HUDEP-2 (cell line): Measurements from ENCODE around the gene IDE.
"Not testable (repeated sequence)": the region's sequence is repeated elsewhere in the genome, so short reads cannot be mapped to it uniquely, and the experiment has no call there.

Experiments
- DNase-seq, 76 experiments: peaks; one replicate each; lab custom pipeline; 2025; ENCODE audit not compliant: unreplicated experiment in 76 of 76; lab: John Stamatoyannopoulos, UW

IDE gene

GRCh38 chr10:92573798-92574547 is at the start of gene IDE:
IDE (minus strand) TSS chr10:92574093; CDS start chr10:92574019, 74 bp downstream.
- DNase-seq: peak in 74 of 76 experiments; percentile 18 to 87 (median 71)

GRCh38 chr10:92619368-92619767 is 45.5 kb upstream of the IDE start:
- DNase-seq: no peak

GRCh38 chr10:92615515-92615914 is 41.6 kb upstream of the IDE start:
- no peak for DNase-seq

GRCh38 chr10:92604841-92605240 is 30.9 kb upstream of the IDE start:
- peak in 1 of 76 experiments; percentile 4 for DNase-seq

- DNase-seq: no peak
Measured at GRCh38 chr10:92598321-92598720, 24.4 kb upstream of the IDE start.

- no peak for DNase-seq
Measured at GRCh38 chr10:92595505-92595904, 21.6 kb upstream of the IDE start.

- peak in 4 of 76 experiments; percentile 7 to 22 (median 12) for DNase-seq
Measured at GRCh38 chr10:92593619-92594588, 20.0 kb upstream of the IDE start.

GRCh38 chr10:92592761-92593618 is 19.1 kb upstream of the IDE start, which contains the start of gene KIF11:
KIF11 (plus strand) TSS chr10:92593130; CDS start chr10:92593376, 246 bp downstream.
- DNase-seq: peak; percentile 9 to 97 (median 94)

- DNase-seq: peak in 74 of 76 experiments; percentile 25 to 87 (median 79)
Measured at GRCh38 chr10:92591550-92592022, 17.7 kb upstream of the IDE start.

- peak in 65 of 76 experiments; percentile 7 to 71 (median 44) for DNase-seq
Measured at GRCh38 chr10:92590623-92591549, 17.0 kb upstream of the IDE start.

- DNase-seq: not testable (repeated sequence)
Measured at GRCh38 chr10:92582347-92582746, 8.5 kb upstream of the IDE start.

GRCh38 chr10:92575961-92576360 is 2.1 kb upstream of the IDE start:
- DNase-seq: no peak

GRCh38 chr10:92574548-92575261 is 812 bp upstream of the IDE start:
- peak in 17 of 76 experiments; percentile 13 to 72 (median 36) for DNase-seq

- DNase-seq: peak in 35 of 76 experiments; percentile 4 to 60 (median 30)
Measured at GRCh38 chr10:92573091-92573797, 649 bp downstream of the IDE start.

GRCh38 chr10:92572362-92573090 is 1.4 kb downstream of the IDE start:
- peak in 18 of 76 experiments; percentile 4 to 60 (median 20) for DNase-seq

GRCh38 chr10:92571649-92572048 is 2.2 kb downstream of the IDE start:
- DNase-seq: no peak

- DNase-seq: not testable (repeated sequence)
Measured at GRCh38 chr10:92569663-92570062, 4.2 kb downstream of the IDE start.
